ENCODE results near the gene MAP4K3.

Gene MAP4K3

DNA sequence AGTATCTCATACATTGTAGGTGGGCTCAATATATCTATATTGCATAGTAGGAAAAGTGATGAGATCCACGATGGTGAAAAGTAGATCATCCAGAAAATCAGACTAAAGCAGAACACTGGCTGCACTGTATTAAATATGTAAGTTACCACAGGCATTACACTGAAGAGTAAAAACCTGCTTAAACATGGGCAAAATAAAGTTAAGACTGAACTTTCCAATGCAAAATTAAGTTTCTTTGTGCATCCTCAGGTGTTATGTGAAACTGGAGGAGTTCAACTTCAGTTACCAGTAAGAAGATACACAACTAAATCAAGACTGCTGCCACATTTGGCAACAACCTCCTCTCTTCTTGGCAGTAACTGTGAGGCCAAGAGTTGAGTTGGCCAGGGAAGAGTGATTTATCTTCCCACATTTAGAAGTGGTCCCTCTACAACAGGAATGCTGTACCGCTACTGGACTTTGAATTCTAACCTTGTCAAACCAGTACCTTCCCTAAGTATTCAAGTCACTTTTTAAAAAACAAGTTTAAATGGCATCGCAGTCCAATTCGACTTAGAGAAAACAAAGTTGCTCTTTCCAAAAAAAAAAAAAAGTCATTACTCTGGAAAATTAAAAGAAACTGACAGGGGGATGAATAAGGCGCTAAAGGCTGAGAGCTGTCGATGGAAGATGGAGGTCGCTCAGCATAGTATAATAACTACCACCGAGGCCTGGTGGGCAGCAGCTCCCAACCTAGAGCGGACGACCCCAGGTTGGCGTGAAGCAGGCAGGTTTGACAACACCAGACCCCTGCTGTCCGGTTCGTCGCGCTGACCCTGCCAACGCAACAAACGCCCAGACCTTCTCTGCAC is 1.1 kb downstream of the MAP4K3 start:
- Histone ChIP-seq H3K36me3 (no peaks in the 10 kb centered on the region), H3K4me1 (peaks cover 9% of the 10 kb centered on the region), H3K4me3 (ENCODE audit: low read depth, low read length) (peak overlapping the region; percentile 92), H3K9me3 (no peaks in the 10 kb centered on the region), H3K27me3 (no peaks in the 10 kb centered on the region)
- no peak for DNase-seq
- TF ChIP-seq, protein P1, sequence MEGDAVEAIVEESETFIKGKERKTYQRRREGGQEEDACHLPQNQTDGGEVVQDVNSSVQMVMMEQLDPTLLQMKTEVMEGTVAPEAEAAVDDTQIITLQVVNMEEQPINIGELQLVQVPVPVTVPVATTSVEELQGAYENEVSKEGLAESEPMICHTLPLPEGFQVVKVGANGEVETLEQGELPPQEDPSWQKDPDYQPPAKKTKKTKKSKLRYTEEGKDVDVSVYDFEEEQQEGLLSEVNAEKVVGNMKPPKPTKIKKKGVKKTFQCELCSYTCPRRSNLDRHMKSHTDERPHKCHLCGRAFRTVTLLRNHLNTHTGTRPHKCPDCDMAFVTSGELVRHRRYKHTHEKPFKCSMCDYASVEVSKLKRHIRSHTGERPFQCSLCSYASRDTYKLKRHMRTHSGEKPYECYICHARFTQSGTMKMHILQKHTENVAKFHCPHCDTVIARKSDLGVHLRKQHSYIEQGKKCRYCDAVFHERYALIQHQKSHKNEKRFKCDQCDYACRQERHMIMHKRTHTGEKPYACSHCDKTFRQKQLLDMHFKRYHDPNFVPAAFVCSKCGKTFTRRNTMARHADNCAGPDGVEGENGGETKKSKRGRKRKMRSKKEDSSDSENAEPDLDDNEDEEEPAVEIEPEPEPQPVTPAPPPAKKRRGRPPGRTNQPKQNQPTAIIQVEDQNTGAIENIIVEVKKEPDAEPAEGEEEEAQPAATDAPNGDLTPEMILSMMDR (IDR thresholded peaks at IDR 0.05; ENCODE audit: low read depth, low read length), result no peak

DNA sequence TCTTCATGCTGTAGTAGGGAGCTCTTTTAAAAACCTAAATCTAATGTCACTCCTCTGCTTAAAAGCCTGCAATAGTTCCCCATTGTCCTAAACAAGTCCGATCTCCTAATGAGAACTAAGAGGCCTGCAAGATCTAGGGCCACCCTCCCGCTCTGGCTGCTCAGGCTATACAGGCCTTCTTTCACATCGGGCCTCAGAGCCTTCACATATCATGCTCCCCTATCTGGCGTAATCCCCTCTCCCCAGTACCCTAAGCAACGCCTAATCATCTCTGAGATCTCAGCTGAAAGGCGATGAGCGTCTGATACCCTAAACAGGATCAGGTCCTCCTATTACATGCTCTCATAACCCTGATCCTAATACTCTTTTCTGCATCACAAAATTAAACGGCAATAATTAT is 1.9 kb downstream of the MAP4K3 start:
- no peak for DNase-seq
- Histone ChIP-seq H3K36me3 (no peaks in the 10 kb centered on the region), H3K4me1 (peaks cover 9% of the 10 kb centered on the region), H3K27me3 (no peaks in the 10 kb centered on the region), H3K9me3 (no peaks in the 10 kb centered on the region), H3K4me3 (ENCODE audit: low read depth, low read length) (peak overlapping the region; percentile 92)
- TF ChIP-seq, protein P1 (IDR thresholded peaks at IDR 0.05; ENCODE audit: low read depth, low read length), result no peak

DNA sequence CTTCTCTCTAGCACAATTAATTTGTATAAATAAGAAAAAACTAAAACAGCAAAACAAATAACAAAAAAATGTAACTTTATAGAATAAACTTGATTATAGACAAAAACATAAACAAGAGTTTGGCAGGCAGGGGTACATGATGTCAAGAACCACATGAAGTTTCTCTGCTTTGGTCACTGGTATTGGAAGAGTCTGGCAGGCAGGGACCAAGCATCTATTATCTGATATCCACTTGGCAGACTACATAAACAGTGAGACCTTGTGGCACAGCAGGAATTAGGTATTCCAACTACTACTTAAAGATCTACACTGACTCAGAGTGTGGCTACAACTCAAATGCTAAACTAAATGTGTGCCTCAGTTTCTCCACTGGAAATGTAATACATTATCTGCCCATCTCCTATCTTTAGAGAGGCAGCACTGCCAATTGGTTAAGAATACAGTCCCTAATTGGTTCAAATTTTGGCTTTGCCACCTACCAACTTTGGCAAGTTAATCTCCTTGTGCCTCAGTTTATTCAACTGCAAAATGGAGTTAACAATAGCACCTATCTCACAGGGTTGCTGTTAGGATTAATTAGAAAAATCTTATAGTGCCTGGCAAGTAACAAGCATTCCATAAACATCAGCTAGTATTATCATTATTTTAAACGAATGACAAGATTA is 2.7 kb downstream of the MAP4K3 start:
- H3K4me1 ChIP-seq, result peaks cover 9% of the 10 kb centered on the region

DNA sequence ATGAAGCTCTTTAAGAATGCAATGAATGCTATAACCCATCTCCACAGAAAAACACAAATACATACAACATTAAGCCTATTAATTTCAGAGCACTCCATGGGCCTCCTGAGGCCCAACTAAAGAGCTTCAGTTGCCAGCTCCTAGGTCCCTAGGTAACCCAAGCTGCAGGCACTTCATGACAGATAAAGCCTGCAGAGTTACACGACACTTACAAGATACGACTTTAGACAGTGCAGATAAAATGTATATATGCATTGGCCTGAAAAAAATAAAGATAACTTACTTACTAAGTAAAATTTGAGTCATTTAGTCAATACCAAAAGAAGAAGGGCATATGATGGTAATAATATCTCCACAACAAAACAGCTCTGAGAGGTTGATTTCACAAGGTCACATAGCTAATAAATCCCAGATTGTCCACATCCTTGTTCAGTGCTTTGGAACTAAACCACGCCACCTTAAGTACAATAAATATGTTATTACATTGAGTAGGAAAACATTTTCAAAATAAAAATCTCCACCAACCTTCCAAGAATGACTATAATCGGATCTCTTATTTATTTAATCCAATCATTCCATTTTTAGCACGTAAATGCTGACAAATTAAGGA is 3.4 kb downstream of the MAP4K3 start:
- H3K9me3 ChIP-seq, result no peaks in the 10 kb centered on the region
- peaks cover 9% of the 10 kb centered on the region for H3K4me1 ChIP-seq
- H3K4me3 ChIP-seq (ENCODE audit: low read depth, low read length), result no peak overlapping the region
- TF ChIP-seq, protein P1 (IDR thresholded peaks at IDR 0.05; ENCODE audit: low read depth, low read length), result no peak
- H3K27me3 ChIP-seq, result no peaks in the 10 kb centered on the region
- DNase-seq, result no peak
- no peaks in the 10 kb centered on the region; the same call in 1 of the 2 replicates for H3K36me3 ChIP-seq

More for the DNA sequence above, 2.7 kb downstream of the MAP4K3 start:
- Histone ChIP-seq H3K4me3 (ENCODE audit: low read depth, low read length) (peak overlapping the region; percentile 92), H3K36me3 (no peaks in the 10 kb centered on the region; the same call in 1 of the 2 replicates), H3K9me3 (no peaks in the 10 kb centered on the region), H3K27me3 (no peaks in the 10 kb centered on the region)
- no peak for DNase-seq
- TF ChIP-seq, protein P1 (IDR thresholded peaks at IDR 0.05; ENCODE audit: low read depth, low read length), result no peak

DNA sequence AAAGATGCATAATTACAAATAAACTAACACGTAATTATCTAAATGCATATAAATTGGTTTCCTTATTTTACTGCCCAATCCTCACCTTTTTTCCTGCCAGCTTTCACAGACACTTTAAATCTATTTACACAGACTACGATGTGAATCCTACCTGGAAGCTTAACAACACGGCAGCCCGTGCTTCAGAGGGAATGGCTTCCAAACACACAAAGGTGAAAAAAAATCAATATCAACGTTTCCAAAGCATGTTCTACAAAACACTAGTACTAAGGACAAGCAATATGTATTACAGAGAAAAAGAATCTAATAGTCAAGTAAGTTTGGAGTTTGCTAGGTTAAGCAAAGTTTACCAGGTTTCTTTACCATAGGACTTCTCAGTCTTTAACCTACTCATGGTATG is 4.4 kb downstream of the MAP4K3 start:
- TF ChIP-seq, protein P1 (IDR thresholded peaks at IDR 0.05; ENCODE audit: low read depth, low read length), result no peak
- peaks cover 3% of the 10 kb centered on the region for H3K4me1 ChIP-seq
- no peaks in the 10 kb centered on the region for H3K27me3 ChIP-seq
- DNase-seq, result no peak
- no peaks in the 10 kb centered on the region; the same call in 1 of the 2 replicates for H3K36me3 ChIP-seq
- H3K9me3 ChIP-seq, result no peaks in the 10 kb centered on the region
- H3K4me3 ChIP-seq (ENCODE audit: low read depth, low read length), result no peak overlapping the region
